ENCODE data around the gene UBE2H.

DNA sequence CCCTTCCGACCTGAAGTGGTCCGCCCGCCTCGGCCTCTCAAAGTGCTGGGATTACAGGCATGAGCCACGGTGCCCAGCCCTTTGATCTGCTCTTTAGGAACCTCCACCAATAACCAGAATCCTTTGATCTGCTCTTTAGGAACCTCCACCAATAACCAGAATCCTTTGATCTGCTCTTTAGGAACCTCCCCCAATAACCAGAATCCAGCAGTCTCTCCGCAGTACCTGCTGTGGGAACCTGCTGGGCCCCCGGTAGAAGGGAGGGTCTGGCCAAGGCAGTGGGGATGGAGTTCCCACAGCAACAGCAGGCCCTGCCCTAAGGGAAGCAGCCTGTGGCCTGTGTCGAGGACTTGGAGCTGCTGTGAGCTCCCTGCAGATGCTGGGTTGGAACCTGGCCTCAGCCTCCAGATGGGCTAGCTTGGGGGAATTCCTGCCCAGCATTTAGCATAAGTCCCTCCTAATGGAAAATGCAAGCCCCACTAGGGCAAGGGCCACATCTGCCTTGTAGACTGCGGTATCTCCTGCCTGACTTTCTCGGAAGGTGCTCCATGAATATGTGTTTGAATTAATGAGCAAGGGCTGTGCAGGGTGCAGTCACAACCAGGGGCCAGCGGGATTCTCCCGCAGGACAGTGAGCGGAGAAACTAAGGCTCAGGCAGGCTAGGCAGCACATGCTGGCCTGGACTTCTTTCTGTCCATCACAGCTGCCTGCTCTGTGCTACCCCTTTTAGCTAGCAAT, 165.8 kb downstream of the UBE2H start:
- TF ChIP-seq CEBPB (IDR thresholded peaks at IDR 0.05; ENCODE audit: borderline replicate concordance in 1 of 2, low read depth in 2 of 2, low read length in 2 of 2), result no peak
- no peak for TF ChIP-seq NRF1 (conservative IDR thresholded peaks at IDR 0.05; ENCODE audit: low read depth, low read length)
- no peak for TF ChIP-seq POLR2AphosphoS5 (IDR thresholded peaks at IDR 0.05; ENCODE audit: low read length)
- no peak for TF ChIP-seq CHD2 (IDR thresholded peaks at IDR 0.05; ENCODE audit: borderline replicate concordance, low read depth, low read length)
- no peak for TF ChIP-seq NFIC (IDR thresholded peaks at IDR 0.05; ENCODE audit: low read depth, low read length)
- TF ChIP-seq LARP7 (IDR thresholded peaks at IDR 0.05), result no peak
- no peak for TF ChIP-seq RAD21 (IDR thresholded peaks at IDR 0.05; ENCODE audit: insufficient read depth, low read depth, low read length)
- TF ChIP-seq, protein P1, sequence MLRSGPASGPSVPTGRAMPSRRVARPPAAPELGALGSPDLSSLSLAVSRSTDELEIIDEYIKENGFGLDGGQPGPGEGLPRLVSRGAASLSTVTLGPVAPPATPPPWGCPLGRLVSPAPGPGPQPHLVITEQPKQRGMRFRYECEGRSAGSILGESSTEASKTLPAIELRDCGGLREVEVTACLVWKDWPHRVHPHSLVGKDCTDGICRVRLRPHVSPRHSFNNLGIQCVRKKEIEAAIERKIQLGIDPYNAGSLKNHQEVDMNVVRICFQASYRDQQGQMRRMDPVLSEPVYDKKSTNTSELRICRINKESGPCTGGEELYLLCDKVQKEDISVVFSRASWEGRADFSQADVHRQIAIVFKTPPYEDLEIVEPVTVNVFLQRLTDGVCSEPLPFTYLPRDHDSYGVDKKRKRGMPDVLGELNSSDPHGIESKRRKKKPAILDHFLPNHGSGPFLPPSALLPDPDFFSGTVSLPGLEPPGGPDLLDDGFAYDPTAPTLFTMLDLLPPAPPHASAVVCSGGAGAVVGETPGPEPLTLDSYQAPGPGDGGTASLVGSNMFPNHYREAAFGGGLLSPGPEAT (IDR thresholded peaks at IDR 0.05; ENCODE audit: low read depth), result no peak
- TF ChIP-seq, protein P2, sequence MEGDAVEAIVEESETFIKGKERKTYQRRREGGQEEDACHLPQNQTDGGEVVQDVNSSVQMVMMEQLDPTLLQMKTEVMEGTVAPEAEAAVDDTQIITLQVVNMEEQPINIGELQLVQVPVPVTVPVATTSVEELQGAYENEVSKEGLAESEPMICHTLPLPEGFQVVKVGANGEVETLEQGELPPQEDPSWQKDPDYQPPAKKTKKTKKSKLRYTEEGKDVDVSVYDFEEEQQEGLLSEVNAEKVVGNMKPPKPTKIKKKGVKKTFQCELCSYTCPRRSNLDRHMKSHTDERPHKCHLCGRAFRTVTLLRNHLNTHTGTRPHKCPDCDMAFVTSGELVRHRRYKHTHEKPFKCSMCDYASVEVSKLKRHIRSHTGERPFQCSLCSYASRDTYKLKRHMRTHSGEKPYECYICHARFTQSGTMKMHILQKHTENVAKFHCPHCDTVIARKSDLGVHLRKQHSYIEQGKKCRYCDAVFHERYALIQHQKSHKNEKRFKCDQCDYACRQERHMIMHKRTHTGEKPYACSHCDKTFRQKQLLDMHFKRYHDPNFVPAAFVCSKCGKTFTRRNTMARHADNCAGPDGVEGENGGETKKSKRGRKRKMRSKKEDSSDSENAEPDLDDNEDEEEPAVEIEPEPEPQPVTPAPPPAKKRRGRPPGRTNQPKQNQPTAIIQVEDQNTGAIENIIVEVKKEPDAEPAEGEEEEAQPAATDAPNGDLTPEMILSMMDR (IDR thresholded peaks at IDR 0.05 in 2 of 3, conservative IDR thresholded peaks at IDR 0.05 in 1 of 3; ENCODE audit: control insufficient read depth in 2 of 3, extremely low read depth in 1 of 3, insufficient read depth in 1 of 3, low read depth in 3 of 3, low read length in 3 of 3), result no peak
- TF ChIP-seq ESRRA (IDR thresholded peaks at IDR 0.05; ENCODE audit: low read length), result no peak
- no peak for TF ChIP-seq EP300 (IDR thresholded peaks at IDR 0.05; ENCODE audit: borderline replicate concordance in 1 of 2, control insufficient read depth in 1 of 2, low read depth in 2 of 2, low read length in 2 of 2)
- no peak for TF ChIP-seq RCOR1 (conservative IDR thresholded peaks at IDR 0.05; ENCODE audit: low read depth, low read length)

All from GM12878 (cell line).